Effector memory CD8-positive, alpha-beta T cell (primary cell): ENCODE results near the gene MCUB.
"Not testable (repeated sequence)": the region's sequence is repeated elsewhere in the genome, so short reads cannot be mapped to it uniquely, and the experiment has no call there.

Experiments
- ATAC-seq: fragments of 150-1000 bp; cut with Tn5 transposase; replicated peaks from 2 replicates; pipeline ENCODE4 v1.10.0; 2021; ENCODE audit warnings: mild to moderate bottlenecking, moderate library complexity
- DNase-seq, 3 experiments: peaks; one replicate each; pipeline ENCODE4 v3.0.0; 2021
- H3K27ac Mint-ChIP-seq, 2 donors: one replicate each; pipeline ENCODE4 v1.8.0; 2022; ENCODE audit warnings: mild to moderate bottlenecking in 2 of 2, mixed read lengths in 2 of 2, moderate library complexity in 2 of 2
- H3K27me3 Mint-ChIP-seq, 2 donors: one replicate each; pipeline ENCODE4 v1.8.0; 2022; ENCODE audit warnings: mixed read lengths in 2 of 2
- H3K36me3 Mint-ChIP-seq: one replicate; pipeline ENCODE4 v1.8.0; 2022; ENCODE audit warnings: mild to moderate bottlenecking, moderate library complexity, mixed read lengths; ENCODE audit not compliant: insufficient read depth
- H3K4me1 Mint-ChIP-seq, 2 donors: one replicate each; pipeline ENCODE4 v1.8.0; 2022; ENCODE audit warnings: low read depth in 2 of 2, mixed read lengths in 2 of 2
- H3K4me3 Mint-ChIP-seq, 2 donors: one replicate each; pipeline ENCODE4 v1.8.0; 2022; ENCODE audit warnings: mild to moderate bottlenecking in 2 of 2, mixed read lengths in 2 of 2, moderate library complexity in 2 of 2
- H3K9me3 Mint-ChIP-seq, 2 donors: one replicate each; pipeline ENCODE4 v1.8.0; 2022; ENCODE audit warnings: mixed read lengths in 2 of 2

Gene MCUB

GRCh38 chr4:109560687-109561461 is 828 bp downstream of the MCUB start:
- ATAC-seq (peak; percentile 56), DNase-seq (peak; percentile 32 to 56 (median 42))
- Mint-ChIP-seq H3K27ac (peak overlapping the region; percentile 71), H3K4me3 (peak overlapping the region; percentile 76 to 80), H3K4me1 (peaks cover 22 to 42% of the 10 kb centered on the region in 2 donors), H3K36me3 (peaks cover 23% of the 10 kb centered on the region), H3K9me3 (no peaks in the 10 kb centered on the region), H3K27me3 (no peaks in the 10 kb centered on the region)

- DNase-seq (no peak), ATAC-seq (no peak)
- Mint-ChIP-seq H3K36me3 (peaks cover 21% of the 10 kb centered on the region), H3K27me3 (no peaks in the 10 kb centered on the region), H3K4me1 (peaks cover 22 to 40% of the 10 kb centered on the region in 2 donors), H3K27ac (peak overlapping the region in 1 of 2 donors; percentile 77), H3K4me3 (peak overlapping the region; percentile 76 to 80), H3K9me3 (no peaks in the 10 kb centered on the region)
Measured at GRCh38 chr4:109562457-109563239, 2.6 kb downstream of the MCUB start.

DNA sequence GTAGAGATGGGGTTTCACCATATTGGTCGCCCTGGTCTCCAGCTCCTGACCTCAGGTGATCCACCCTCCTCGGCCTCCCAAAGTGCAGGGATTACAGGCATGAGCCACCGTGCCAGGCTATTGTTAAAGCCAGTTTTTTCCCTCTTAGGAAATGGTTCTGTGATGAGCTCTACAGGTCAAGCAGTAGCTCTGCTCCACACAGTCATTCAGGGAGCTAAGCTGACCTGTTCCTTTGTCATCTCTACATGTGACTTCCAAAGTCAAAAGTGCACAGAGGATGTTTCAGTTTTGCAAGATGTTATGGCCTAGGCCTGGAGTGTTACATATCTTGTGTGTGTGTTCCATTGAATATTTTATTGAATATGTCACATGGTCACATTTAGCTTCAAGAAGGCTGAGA is 11.4 kb downstream of the MCUB start:
- DNase-seq (no peak), ATAC-seq (no peak)
- H3K9me3 Mint-ChIP-seq, result no peaks in the 10 kb centered on the region
- peaks cover 31 to 50% of the 10 kb centered on the region in 2 donors for H3K4me1 Mint-ChIP-seq
- no peaks in the 10 kb centered on the region for H3K36me3 Mint-ChIP-seq
- H3K4me3 Mint-ChIP-seq, result no peak overlapping the region
- peak overlapping the region; percentile 16 to 33 for H3K27ac Mint-ChIP-seq
- H3K27me3 Mint-ChIP-seq, result no peaks in the 10 kb centered on the region

- H3K27ac Mint-ChIP-seq, result peak overlapping the region; percentile 16 to 33
- H3K27me3 Mint-ChIP-seq, result no peaks in the 10 kb centered on the region
- H3K36me3 Mint-ChIP-seq, result no peaks in the 10 kb centered on the region
- ATAC-seq, result no peak
- DNase-seq, result no peak
- H3K9me3 Mint-ChIP-seq, result no peaks in the 10 kb centered on the region
- H3K4me3 Mint-ChIP-seq, result no peak overlapping the region
- peaks cover 34 to 53% of the 10 kb centered on the region in 2 donors for H3K4me1 Mint-ChIP-seq
Measured at GRCh38 chr4:109572154-109572553, 12.1 kb downstream of the MCUB start.

DNA sequence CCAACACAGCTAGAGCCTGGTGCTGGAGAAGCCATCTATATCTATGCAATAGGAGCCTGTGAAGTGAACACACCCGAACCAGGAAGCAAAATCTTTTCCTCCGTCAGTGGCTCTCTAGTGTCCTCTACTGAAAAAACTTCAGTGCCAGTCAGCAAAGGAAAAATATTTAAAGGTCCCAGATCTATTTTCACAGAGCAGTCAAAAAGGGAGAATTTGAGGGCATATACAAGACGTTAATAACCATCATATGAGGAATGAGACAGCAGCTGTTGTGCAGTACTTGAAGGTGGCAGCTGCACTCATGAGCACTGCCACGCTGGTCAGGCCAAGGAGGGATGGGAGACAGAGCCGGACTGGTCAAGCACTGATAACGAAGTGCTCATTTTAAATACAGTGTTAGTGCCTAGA is 14.4 kb downstream of the MCUB start:
- H3K4me1 Mint-ChIP-seq, result peaks cover 33 to 45% of the 10 kb centered on the region in 2 donors
- DNase-seq (peak in 1 of 3 experiments; percentile 10), ATAC-seq (peak; percentile 39)
- no peaks in the 10 kb centered on the region for H3K27me3 Mint-ChIP-seq
- no peaks in the 10 kb centered on the region for H3K9me3 Mint-ChIP-seq
- peak overlapping the region; percentile 5 to 17 for H3K27ac Mint-ChIP-seq
- peak overlapping the region; percentile 5 to 21 for H3K4me3 Mint-ChIP-seq
- H3K36me3 Mint-ChIP-seq, result no peaks in the 10 kb centered on the region

- H3K4me3 Mint-ChIP-seq, result peak overlapping the region; percentile 5 to 21
- no peaks in the 10 kb centered on the region for H3K27me3 Mint-ChIP-seq
- peak overlapping the region in 1 of 2 donors; percentile 5 for H3K27ac Mint-ChIP-seq
- H3K9me3 Mint-ChIP-seq, result no peaks in the 10 kb centered on the region
- DNase-seq, result no peak
- ATAC-seq, result peak; percentile 41
- H3K36me3 Mint-ChIP-seq, result no peaks in the 10 kb centered on the region
- peaks cover 29 to 41% of the 10 kb centered on the region in 2 donors for H3K4me1 Mint-ChIP-seq
Measured at GRCh38 chr4:109574931-109575804, 15.1 kb downstream of the MCUB start.

DNA sequence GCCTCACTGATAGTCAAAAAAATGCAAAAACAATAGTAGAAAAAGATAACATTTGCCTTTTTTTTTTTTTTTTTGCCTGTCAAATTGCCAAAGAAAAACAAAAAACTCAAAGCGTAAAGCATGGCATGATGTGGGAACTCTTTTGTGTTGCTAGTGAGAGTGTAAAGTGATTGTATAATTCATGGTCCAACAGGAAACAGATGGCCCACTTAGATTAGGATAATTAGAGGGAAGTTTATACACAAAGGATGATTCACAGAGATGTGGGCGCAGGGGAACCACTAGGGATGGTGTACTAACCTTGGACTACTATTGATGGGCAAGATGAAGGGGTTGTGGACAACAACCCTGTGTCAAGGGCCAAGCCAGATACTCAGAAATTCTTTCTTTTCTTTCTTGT is 16.4 kb downstream of the MCUB start:
- DNase-seq (no peak), ATAC-seq (no peak)
- H3K36me3 Mint-ChIP-seq, result no peaks in the 10 kb centered on the region
- H3K27me3 Mint-ChIP-seq, result no peaks in the 10 kb centered on the region
- H3K27ac Mint-ChIP-seq, result peak overlapping the region in 1 of 2 donors; percentile 28
- H3K4me3 Mint-ChIP-seq, result no peak overlapping the region
- H3K4me1 Mint-ChIP-seq, result peaks cover 24 to 39% of the 10 kb centered on the region in 2 donors
- no peaks in the 10 kb centered on the region for H3K9me3 Mint-ChIP-seq

DNA sequence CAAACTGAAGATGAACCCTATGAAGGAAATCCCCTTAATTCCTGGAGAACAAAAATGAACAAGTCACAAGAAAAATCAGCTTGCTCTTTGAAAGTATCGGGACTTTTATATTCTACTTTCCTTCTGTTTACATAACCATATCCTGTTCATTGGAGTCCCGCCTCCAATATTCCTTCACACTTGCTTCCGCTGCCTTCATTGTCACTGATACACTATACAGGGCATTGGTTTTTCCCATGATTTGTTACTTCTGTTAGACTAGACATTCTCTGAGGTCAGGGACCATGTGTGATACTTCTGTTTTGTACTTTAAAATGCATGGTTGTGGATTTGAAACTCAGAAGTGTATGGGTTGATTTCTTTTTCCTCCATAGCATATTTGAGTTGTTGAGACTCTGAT is 18.8 kb downstream of the MCUB start:
- Mint-ChIP-seq H3K4me3 (no peak overlapping the region), H3K27me3 (no peaks in the 10 kb centered on the region), H3K27ac (peak overlapping the region in 1 of 2 donors; percentile 10), H3K9me3 (no peaks in the 10 kb centered on the region), H3K36me3 (no peaks in the 10 kb centered on the region), H3K4me1 (peaks cover 28 to 39% of the 10 kb centered on the region in 2 donors)
- no peak for ATAC-seq
- no peak for DNase-seq

DNA sequence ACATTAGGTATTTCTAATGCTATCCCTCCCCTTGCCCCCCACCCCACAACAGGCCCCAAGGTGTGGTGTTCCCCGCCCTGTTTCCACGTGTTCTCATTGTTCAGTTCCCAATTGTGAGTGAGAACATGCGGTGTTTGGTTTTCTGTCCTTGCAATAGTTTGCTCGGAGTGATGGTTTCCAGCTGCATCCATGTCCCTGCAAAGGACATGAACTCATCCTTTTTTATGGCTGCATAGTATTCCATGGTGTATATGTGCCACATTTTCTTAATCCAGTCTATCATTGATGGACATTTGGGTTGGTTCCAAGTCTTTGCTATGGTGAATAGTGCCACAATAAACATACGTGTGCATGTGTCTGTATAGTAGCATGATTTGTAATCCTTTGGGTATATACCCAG is 20.0 kb downstream of the MCUB start:
- H3K27ac Mint-ChIP-seq, H3K4me3 Mint-ChIP-seq, H3K36me3 Mint-ChIP-seq, H3K27me3 Mint-ChIP-seq, ATAC-seq, H3K9me3 Mint-ChIP-seq, DNase-seq: not testable (repeated sequence)
- H3K4me1 Mint-ChIP-seq, result peaks cover 29 to 44% of the 10 kb centered on the region in 2 donors

DNA sequence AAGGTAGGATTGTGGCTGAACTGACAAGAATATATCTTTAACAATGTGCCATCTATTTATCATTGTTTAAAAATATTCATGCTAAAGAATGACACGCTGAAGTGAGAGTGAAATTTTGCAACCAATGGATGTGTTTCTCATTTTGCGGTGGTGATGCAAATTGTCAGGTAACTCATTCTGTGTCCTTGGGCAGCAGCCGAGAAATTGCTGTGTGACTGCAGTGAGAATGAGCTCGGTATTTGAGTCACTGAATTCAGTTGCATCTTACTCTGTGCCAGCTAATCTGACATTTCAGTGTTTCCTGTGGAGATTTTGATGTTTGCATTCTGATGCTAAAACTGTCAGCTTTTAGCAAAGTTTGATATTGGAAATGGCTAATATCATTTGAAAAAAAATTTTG is 28.1 kb downstream of the MCUB start:
- peaks cover 42 to 65% of the 10 kb centered on the region in 2 donors for H3K4me1 Mint-ChIP-seq
- H3K27ac Mint-ChIP-seq, result peak overlapping the region in 1 of 2 donors; percentile 74
- ATAC-seq (peak; percentile 55), DNase-seq (no peak)
- H3K27me3 Mint-ChIP-seq, result no peaks in the 10 kb centered on the region
- H3K4me3 Mint-ChIP-seq, result peak overlapping the region in 1 of 2 donors; percentile 30
- no peaks in the 10 kb centered on the region for H3K9me3 Mint-ChIP-seq
- H3K36me3 Mint-ChIP-seq, result peaks cover 7% of the 10 kb centered on the region

- Mint-ChIP-seq H3K4me3 (no peak overlapping the region), H3K4me1 (peaks cover 36 to 60% of the 10 kb centered on the region in 2 donors), H3K9me3 (no peaks in the 10 kb centered on the region), H3K27me3 (no peaks in the 10 kb centered on the region), H3K36me3 (peaks cover 7% of the 10 kb centered on the region), H3K27ac (peak overlapping the region in 1 of 2 donors; percentile 74)
- DNase-seq (no peak), ATAC-seq (no peak)
Measured at GRCh38 chr4:109589119-109589518, 29.1 kb downstream of the MCUB start.

- Mint-ChIP-seq H3K4me1 (peaks cover 33 to 55% of the 10 kb centered on the region in 2 donors), H3K9me3 (no peaks in the 10 kb centered on the region), H3K27me3 (no peaks in the 10 kb centered on the region), H3K36me3 (peaks cover 7% of the 10 kb centered on the region), H3K4me3 (no peak overlapping the region), H3K27ac (peak overlapping the region in 1 of 2 donors; percentile 74)
- DNase-seq (no peak), ATAC-seq (no peak)
Measured at GRCh38 chr4:109589605-109590004, 29.6 kb downstream of the MCUB start.

DNA sequence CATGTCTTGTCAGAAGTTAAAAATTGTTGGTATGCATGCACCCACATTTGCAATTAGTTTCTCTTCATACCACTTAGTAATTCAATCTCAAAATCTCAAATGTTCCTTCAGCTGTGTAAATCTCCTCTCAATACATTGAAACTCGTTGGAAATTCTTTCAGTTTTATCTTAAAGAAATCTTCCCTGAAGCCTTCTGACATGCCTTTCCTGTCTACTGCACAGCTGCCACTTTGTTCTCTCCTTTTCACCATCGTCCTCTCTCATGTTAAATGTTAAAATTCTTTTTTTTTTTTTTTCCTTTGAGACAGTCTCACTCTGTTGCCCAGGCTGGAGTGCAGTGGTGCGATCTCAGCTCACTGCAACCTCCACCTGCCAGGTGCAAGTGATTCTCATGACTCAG is 30.9 kb downstream of the MCUB start:
- DNase-seq (no peak), ATAC-seq (no peak)
- no peaks in the 10 kb centered on the region for H3K9me3 Mint-ChIP-seq
- H3K36me3 Mint-ChIP-seq, result peaks cover 7% of the 10 kb centered on the region
- H3K4me1 Mint-ChIP-seq, result peaks cover 24 to 42% of the 10 kb centered on the region in 2 donors
- H3K4me3 Mint-ChIP-seq, result peak overlapping the region in 1 of 2 donors; percentile 27
- H3K27me3 Mint-ChIP-seq, result no peaks in the 10 kb centered on the region
- peak overlapping the region; percentile 19 to 29 for H3K27ac Mint-ChIP-seq
